Stimulated activated naive CD4-positive, alpha-beta T cell (primary cell): ENCODE data around the gene KXD1.
"Not testable (repeated sequence)": the region's sequence is repeated elsewhere in the genome, so short reads cannot be mapped to it uniquely, and the experiment has no call there.

Source experiments
- DNase-seq, 6 experiments: peaks; one replicate each; lab custom pipeline; 2025; lab: John Stamatoyannopoulos, UW

The KXD1 gene

GRCh38 chr19:18536475-18536874 is 21.2 kb upstream of the KXD1 start:
- no peak for DNase-seq

- no peak for DNase-seq
Observed at GRCh38 chr19:18537431-18537830, 20.2 kb upstream of the KXD1 start.

- DNase-seq, result no peak
Observed at GRCh38 chr19:18538115-18538514, 19.6 kb upstream of the KXD1 start.

GRCh38 chr19:18539372-18539771 is 18.3 kb upstream of the KXD1 start:
- no peak for DNase-seq

GRCh38 chr19:18540200-18540599 is 17.5 kb upstream of the KXD1 start:
- DNase-seq, result not testable (repeated sequence)

GRCh38 chr19:18541258-18541991 is 16.2 kb upstream of the KXD1 start:
- no peak for DNase-seq

- peak in 1 of 6 experiments; percentile 37 for DNase-seq
Observed at GRCh38 chr19:18541992-18542940, 15.4 kb upstream of the KXD1 start.

GRCh38 chr19:18542941-18543813 is 14.5 kb upstream of the KXD1 start, which contains the start of gene FKBP8:
Gene FKBP8, minus strand, starts transcription at chr19:18543573. Its CDS starts 1,603 bp downstream, at chr19:18541970.
- peak; percentile 79 to 91 (median 90) for DNase-seq

GRCh38 chr19:18543814-18544475 is 13.7 kb upstream of the KXD1 start:
- peak; percentile 46 to 82 (median 70) for DNase-seq

- no peak for DNase-seq
Observed at GRCh38 chr19:18551631-18552030, 6.0 kb upstream of the KXD1 start.

- DNase-seq, result peak in 1 of 6 experiments; percentile 31
Observed at GRCh38 chr19:18558202-18558555, 509 bp downstream of the KXD1 start.

- DNase-seq, result no peak
Observed at GRCh38 chr19:18558604-18559003, 934 bp downstream of the KXD1 start.

GRCh38 chr19:18559685-18560084 is 2.0 kb downstream of the KXD1 start:
- no peak for DNase-seq

- no peak for DNase-seq
Observed at GRCh38 chr19:18562086-18562485, 4.4 kb downstream of the KXD1 start.

- no peak for DNase-seq
Observed at GRCh38 chr19:18566953-18567352, 9.3 kb downstream of the KXD1 start.

GRCh38 chr19:18568367-18568766 is 10.7 kb downstream of the KXD1 start:
- DNase-seq, result no peak

- DNase-seq, result peak; percentile 96 to 99 (median 98)
Observed at GRCh38 chr19:18571564-18572344, 14.1 kb downstream of the KXD1 start, which contains the start of gene UBA52. Gene UBA52, plus strand, starts transcription at chr19:18571857. Its CDS starts 1,444 bp downstream, at chr19:18573301.

GRCh38 chr19:18574691-18575291 is 17.1 kb downstream of the KXD1 start:
- DNase-seq, result no peak

- no peak for DNase-seq
Observed at GRCh38 chr19:18576383-18576782, 18.7 kb downstream of the KXD1 start.

GRCh38 chr19:18577365-18577914 is 19.8 kb downstream of the KXD1 start:
- DNase-seq, result no peak
